OCI-LY1 (cell line): ENCODE data around the gene NASP.

Experiments
- H2AFZ ChIP-seq: fragments of 200-600 bp; sonication (generic), shearing (Covaris generic); 2 replicates; pipeline ENCODE4 v1.6.0; 2014; ENCODE audit warnings: antibody characterized with exemption, mild to moderate bottlenecking, low read length
- H3F3A ChIP-seq: fragments of 200-600 bp; sonication (generic), shearing (Covaris generic); 2 replicates; pipeline ENCODE4 v1.6.0; 2014; ENCODE audit warnings: mild to moderate bottlenecking, antibody characterized with exemption, low read length, moderate library complexity; ENCODE audit not compliant: insufficient read depth
- H3K27ac ChIP-seq: fragments of 200-600 bp; sonication (generic); 2 replicates; pipeline ENCODE4 v1.5.1; 2014; ENCODE audit warnings: low read length, mixed run types, mild to moderate bottlenecking, low read depth; ENCODE audit not compliant: poor library complexity, severe bottlenecking
- H3K27me3 ChIP-seq: fragments of 200-600 bp; sonication (generic); 2 replicates; pipeline ENCODE4 v1.6.0; 2014; ENCODE audit warnings: antibody characterized with exemption, mild to moderate bottlenecking, low read length, moderate library complexity; ENCODE audit not compliant: insufficient read depth
- H3K36me3 ChIP-seq: fragments of 200-600 bp; sonication (generic); 2 replicates; pipeline ENCODE4 v1.6.1; 2014; ENCODE audit warnings: mild to moderate bottlenecking, antibody characterized with exemption, low read length, moderate library complexity, mixed read lengths; ENCODE audit not compliant: insufficient read depth
- H3K4me1 ChIP-seq: fragments of 200-600 bp; sonication (generic); 2 replicates; pipeline ENCODE4 v1.5.1; 2014; ENCODE audit warnings: mild to moderate bottlenecking, low read length, moderate library complexity; ENCODE audit not compliant: insufficient read depth, severe bottlenecking
- H3K4me2 ChIP-seq: fragments of 200-600 bp; sonication (generic), shearing (Covaris generic); 2 replicates; pipeline ENCODE4 v1.6.1; 2014; ENCODE audit warnings: low read length
- H3K4me3 ChIP-seq: fragments of 200-600 bp; sonication (generic); 2 replicates; pipeline ENCODE4 v1.5.1; 2014; ENCODE audit warnings: low read length, low read depth, mild to moderate bottlenecking, mixed read lengths; ENCODE audit not compliant: poor library complexity, severe bottlenecking
- H3K79me2 ChIP-seq: fragments of 200-600 bp; shearing (Covaris generic); 2 replicates; pipeline ENCODE4 v1.6.1; 2016; ENCODE audit warnings: mixed run types, low read length, mixed read lengths; ENCODE audit not compliant: insufficient read depth
- H3K9ac ChIP-seq: fragments of 200-600 bp; sonication (generic), shearing (Covaris generic); 2 replicates; pipeline ENCODE4 v1.6.1; 2014; ENCODE audit warnings: mild to moderate bottlenecking, low read length, mixed read lengths
- H3K9me2 ChIP-seq: fragments of 200-600 bp; sonication (generic), shearing (Covaris generic); 2 replicates; pipeline ENCODE4 v1.6.1; 2014; ENCODE audit warnings: low read depth, mild to moderate bottlenecking, low read length, mixed read lengths
- H3K9me3 ChIP-seq: fragments of 200-600 bp; shearing (Covaris generic); 2 replicates; pipeline ENCODE4 v1.6.1; 2014; ENCODE audit warnings: low read length, mixed read lengths
- H4K20me1 ChIP-seq: fragments of 200-600 bp; sonication (generic), shearing (Covaris generic); 2 replicates; pipeline ENCODE4 v1.6.0; 2016; ENCODE audit warnings: mild to moderate bottlenecking, low read length; ENCODE audit not compliant: insufficient read depth
- CTCF ChIP-seq: fragments of 200-600 bp; sonication (generic), shearing (Covaris generic); IDR thresholded peaks from 2 replicates; pipeline ENCODE4 v1.5.1; 2017; ENCODE audit warnings: mild to moderate bottlenecking, antibody characterized with exemption, low read length, moderate library complexity, mixed read lengths
- EZH2 ChIP-seq: fragments of 200-600 bp; sonication (generic), shearing (Covaris generic); IDR thresholded peaks from 2 replicates; pipeline ENCODE4 v1.8.0; 2017; ENCODE audit warnings: borderline replicate concordance, mixed run types, mild to moderate bottlenecking, antibody characterized with exemption, low read length, moderate library complexity, mixed read lengths

Gene NASP

GRCh38 chr1:45584351-45585109, 689 bp downstream of the NASP start:
- Histone ChIP-seq H3K79me2 (peaks cover 50% of the 10 kb centered on the region), H3K9me2 (no peaks in the 10 kb centered on the region), H3K4me1 (peaks cover 48% of the 10 kb centered on the region), H3K9ac (peak overlapping the region; percentile 88), H3F3A (no peaks in the 10 kb centered on the region), H3K27me3 (no peaks in the 10 kb centered on the region), H3K27ac (peak overlapping the region; percentile 86), H3K4me2 (peak overlapping the region; percentile 90), H4K20me1 (0 out of 2 replicates have a peak, but pooled peaks cover 5% of the 10 kb centered on the region), H3K4me3 (peak overlapping the region; percentile 87), H3K9me3 (no peaks in the 10 kb centered on the region), H2AFZ (no peak overlapping the region), H3K36me3 (peaks cover 32% of the 10 kb centered on the region)
- TF ChIP-seq EZH2 (no peak), CTCF (no peak; the same call in 1 of the 2 replicates)

DNA sequence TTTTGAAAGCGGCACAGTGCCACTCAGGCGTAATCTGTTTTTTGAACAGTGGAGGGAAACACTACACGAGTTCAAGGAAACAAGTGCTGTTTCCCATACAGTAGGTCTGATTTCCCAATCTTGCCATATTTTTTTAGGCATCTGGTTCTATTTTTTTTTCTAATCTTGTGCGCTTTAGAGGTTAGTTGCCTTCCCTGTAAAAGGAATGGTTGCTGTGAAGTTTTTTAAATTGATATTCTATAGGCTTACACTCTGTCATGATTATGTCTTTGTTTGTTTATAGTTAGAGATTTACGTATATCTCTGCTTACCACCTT, 1.2 kb downstream of the NASP start:
- H4K20me1 ChIP-seq: 0 out of 2 replicates have a peak, but pooled peaks cover 5% of the 10 kb centered on the region
- no peaks in the 10 kb centered on the region for H3K27me3 ChIP-seq
- H3K36me3 ChIP-seq: peaks cover 37% of the 10 kb centered on the region

DNA sequence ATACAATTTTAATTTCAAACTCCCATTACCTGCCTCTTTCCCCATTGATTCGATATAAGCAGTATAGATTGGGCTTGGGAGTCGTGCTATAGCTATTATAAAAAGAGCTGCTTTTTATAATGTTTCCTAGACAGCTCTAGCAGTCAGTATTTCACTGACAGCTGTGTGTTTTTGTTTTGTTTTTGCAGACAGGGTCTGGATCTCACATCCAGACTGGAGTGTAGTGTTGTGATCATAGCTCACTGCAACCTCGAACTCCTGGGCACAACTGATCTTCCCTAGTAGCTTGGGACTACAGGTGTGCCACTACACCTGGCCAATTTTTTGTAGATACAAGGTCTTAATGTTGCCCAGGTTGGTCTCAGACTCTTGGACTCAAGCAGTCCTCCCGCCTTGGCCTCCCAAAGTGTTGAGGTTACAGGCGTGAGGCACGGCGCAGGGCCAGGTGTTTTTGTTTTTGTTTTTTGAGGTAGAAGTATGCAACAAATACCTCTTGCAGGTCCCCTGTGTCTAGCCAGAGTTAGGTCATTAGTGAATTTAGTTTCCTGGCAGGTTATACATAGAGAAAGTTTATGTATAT, 1.7 kb downstream of the NASP start:
- peaks cover 60% of the 10 kb centered on the region for H3K79me2 ChIP-seq
- no peaks in the 10 kb centered on the region for H3F3A ChIP-seq
- peak overlapping the region; percentile 87 for H3K4me3 ChIP-seq
- H3K4me2 ChIP-seq: peak overlapping the region; percentile 90
- H3K9me2 ChIP-seq: no peaks in the 10 kb centered on the region
- H3K9me3 ChIP-seq: no peaks in the 10 kb centered on the region
- peaks cover 38% of the 10 kb centered on the region for H3K36me3 ChIP-seq
- 0 out of 2 replicates have a peak, but pooled peaks cover 5% of the 10 kb centered on the region for H4K20me1 ChIP-seq
- H3K9ac ChIP-seq: peak overlapping the region; percentile 88
- H3K27me3 ChIP-seq: no peaks in the 10 kb centered on the region
- TF ChIP-seq CTCF: no peak
- no peak for TF ChIP-seq EZH2
- no peak overlapping the region for H3K27ac ChIP-seq
- peaks cover 55% of the 10 kb centered on the region for H3K4me1 ChIP-seq
- H2AFZ ChIP-seq: no peak overlapping the region

More for the DNA sequence above, 1.2 kb downstream of the NASP start:
- Histone ChIP-seq H3K79me2 (peaks cover 55% of the 10 kb centered on the region), H3K9me2 (no peaks in the 10 kb centered on the region), H3K27ac (no peak overlapping the region), H3K4me1 (peaks cover 53% of the 10 kb centered on the region), H3K9me3 (no peaks in the 10 kb centered on the region), H2AFZ (no peak overlapping the region), H3K9ac (peak overlapping the region; percentile 88), H3K4me2 (peak overlapping the region; percentile 90), H3F3A (no peaks in the 10 kb centered on the region), H3K4me3 (peak overlapping the region; percentile 87)
- TF ChIP-seq CTCF (no peak), EZH2 (no peak)
